SKM-1 (cell line): ENCODE measurements around the gene SUN1.

Experiments
- DNase-seq: peaks from one replicate; lab custom pipeline; 2025; ENCODE audit not compliant: unreplicated experiment; lab: John Stamatoyannopoulos, UW

The SUN1 gene

GRCh38 chr7:875476-876076 lies 43.3 kb downstream of the SUN1 start:
- DNase-seq, result no peak

DNA sequence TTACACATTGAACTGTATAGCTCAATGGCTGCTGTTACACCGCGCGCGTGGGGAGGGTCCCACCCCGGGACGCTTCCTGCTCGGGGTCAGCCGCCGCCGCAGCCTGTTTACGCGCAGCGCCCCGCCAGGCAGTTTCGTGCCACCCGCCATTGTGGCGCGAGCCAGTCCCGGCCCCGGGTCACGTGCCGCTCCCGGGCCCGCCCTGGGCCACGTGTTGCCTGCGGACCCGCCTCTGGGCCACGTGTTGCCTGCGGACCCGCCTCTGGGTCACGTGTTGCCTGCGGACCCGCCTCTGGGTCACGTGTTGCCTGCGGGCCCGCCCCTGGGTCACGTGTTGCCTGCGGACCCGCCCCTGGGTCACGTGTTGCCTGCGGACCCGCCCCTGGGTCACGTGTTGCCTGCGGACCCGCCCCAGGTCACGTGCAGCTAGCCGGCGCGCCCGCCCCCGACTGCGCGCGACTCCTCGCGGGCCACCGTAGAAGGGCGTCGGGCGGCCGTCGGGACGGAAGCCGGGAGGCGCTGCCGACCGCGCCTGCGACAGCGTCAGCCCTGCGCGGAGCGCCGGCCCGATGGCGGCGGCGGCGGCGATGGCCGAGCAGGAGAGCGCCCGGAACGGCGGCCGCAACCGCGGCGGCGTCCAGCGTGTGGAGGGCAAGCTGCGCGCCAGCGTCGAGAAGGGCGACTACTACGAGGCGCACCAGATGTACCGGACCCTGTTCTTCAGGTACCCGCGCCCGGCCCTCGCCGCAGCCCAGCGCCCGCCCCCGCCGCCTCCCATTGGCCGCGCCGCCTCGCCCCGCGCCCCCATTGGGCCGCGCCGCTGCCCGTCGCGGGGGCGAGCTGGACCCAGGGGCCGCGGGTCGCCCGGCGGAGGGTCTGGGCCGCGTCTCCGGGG lies 44.0 kb downstream of the SUN1 start, which contains the start of gene GET4:
Gene GET4 (plus strand): TSS at position 478 of the 895 bp plus-strand sequence. CDS start 92 bp downstream, at position 570.
- DNase-seq, result peak; percentile 53

GRCh38 chr7:876972-877311 lies 44.7 kb downstream of the SUN1 start:
- DNase-seq, result no peak

DNA sequence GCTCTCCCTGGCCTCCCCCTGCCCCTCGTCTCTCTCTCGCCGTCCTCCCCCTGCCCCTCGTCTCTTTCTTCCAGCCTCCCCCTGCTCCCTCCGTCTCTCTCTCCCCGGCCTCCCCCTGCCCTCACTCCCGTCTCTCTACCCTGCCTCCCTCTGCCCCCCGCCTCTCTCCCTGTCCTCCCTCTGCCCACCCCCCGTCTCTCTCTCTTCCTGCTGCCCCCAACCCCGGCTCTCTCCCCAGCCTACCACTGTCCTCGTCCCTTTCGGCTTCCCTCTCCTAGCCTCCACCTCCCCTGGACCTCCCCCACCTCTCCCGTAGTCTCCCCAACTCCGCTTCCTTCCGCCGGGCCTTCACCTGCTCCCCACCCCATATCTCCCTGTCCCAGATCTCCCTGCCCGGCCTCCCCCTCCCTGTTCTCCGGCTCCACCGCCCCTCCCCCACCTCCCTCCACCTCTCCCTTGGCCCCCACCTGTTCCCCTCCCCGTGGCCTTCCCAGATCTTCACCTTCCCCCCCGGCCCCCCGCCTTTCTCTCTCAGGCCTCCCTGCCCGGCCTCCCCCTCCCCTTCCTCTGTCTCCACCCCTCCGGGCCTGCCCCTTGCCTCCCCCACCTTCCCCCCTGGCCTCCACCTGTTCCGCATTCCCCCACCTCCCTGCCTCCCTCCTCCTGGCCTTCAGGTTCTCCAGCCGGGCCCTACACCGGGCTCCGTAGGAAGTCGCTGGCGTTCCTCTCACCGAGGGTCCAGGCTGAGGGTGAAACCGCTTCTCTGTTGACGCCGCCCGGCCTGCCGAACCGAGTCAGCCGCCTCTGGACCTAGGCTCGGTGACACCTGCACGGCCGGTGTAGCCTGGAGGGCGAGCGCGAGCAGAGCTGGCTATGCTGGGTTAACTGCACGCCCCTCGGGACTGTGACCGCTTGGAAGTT lies 45.3 kb downstream of the SUN1 start:
- DNase-seq, result no peak

DNA sequence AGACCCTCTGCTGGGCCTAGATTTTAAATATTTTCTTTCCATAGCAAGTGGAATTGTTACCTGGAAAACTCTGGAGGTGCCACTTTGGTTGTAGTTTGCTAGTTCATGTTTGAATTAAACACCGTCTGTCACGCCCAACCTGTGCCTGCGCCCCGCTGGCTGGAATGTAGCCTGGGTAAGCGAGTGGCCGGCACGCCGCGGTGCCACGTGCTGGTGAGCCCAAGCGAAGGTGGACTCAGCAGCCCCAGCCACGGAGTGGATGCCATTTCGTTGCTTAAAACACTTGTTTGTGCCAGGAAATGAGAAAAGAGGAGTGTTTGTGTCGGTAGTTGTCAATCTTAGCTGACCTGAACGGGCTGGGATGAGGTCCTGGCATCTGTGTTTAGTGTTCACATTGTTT lies 46.8 kb downstream of the SUN1 start:
- no peak for DNase-seq

- no peak for DNase-seq
These were observed 47.4 kb downstream of the SUN1 start for GRCh38 chr7:879706-880105.

- no peak for DNase-seq
These were observed 48.2 kb downstream of the SUN1 start for GRCh38 chr7:880450-880849.

DNA sequence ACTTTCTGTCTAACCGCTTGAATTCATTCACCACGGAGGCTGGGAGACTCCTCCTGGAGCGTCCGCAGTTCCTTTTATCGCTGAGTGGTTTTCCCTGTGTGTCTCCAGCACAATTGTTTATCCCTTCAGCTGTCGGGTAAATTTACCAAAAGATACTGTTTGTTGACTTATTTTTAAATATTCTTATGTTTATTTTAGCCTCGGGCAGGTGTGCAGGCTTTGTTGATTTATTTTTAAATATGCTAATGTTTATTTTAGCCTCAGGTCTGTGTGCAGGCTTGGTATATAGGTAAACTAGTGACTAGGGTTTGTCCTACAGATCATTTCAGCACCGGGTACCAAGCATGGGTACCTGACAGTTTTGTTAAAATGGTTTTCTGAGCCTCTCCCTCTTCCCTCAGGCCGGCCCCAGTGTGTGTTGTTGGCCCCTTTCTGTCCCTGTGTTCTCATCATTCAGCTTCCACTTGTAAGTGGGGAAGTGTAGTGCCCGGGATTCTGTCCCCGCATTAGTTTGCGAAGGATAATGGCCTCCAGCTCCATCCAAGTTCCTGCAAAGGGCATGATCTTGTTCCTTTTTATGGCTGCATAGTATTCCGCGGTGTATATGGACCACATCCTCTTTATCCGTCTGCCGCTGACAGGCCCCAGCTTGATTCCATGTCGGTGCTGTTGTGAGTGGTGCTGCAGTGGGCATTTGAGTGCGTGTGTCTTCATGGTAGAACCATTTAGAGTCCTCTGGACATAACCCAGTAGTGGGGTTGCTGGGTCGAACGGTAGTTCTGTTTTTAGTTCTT lies 49.4 kb downstream of the SUN1 start:
- DNase-seq, result no peak

DNA sequence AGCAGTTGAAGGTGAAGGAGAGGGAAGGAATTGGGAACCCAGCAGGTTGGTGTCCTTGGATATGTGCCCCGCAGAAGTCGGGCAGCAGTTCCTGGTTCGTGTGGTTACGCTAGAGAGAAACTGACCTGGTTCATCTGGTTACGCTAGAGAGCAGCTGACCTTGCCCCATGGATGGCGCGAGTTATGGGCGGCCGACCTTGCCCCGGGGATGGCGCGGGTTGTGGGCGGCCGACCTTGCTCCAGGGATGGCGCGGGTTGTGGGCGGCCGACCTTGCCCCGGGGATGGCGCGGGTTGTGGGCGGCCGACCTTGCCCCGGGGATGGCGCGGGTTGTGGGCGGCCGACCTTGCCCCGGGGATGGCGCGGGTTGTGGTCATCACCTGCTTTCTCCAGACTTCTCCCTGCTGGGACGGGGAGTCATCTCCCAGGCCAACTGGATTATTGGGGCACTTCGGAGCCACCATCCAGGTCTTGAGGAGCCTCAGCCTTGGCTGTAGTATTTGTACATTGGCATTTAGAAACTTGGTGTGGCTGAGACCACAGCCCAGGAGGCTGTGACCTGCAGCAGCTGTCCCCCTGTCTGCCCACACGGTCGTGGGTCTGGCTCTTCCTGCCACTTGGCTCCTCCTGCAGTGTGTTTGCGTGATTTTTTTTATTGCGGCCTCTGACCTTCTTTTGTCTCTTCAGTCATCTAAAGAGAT lies 50.2 kb downstream of the SUN1 start:
- no peak for DNase-seq

GRCh38 chr7:883055-884021 lies 51.1 kb downstream of the SUN1 start:
- DNase-seq, result no peak

- no peak for DNase-seq
These were observed 52.1 kb downstream of the SUN1 start for GRCh38 chr7:884191-885003.

- DNase-seq, result no peak
These were observed 53.1 kb downstream of the SUN1 start for GRCh38 chr7:885261-885892.

DNA sequence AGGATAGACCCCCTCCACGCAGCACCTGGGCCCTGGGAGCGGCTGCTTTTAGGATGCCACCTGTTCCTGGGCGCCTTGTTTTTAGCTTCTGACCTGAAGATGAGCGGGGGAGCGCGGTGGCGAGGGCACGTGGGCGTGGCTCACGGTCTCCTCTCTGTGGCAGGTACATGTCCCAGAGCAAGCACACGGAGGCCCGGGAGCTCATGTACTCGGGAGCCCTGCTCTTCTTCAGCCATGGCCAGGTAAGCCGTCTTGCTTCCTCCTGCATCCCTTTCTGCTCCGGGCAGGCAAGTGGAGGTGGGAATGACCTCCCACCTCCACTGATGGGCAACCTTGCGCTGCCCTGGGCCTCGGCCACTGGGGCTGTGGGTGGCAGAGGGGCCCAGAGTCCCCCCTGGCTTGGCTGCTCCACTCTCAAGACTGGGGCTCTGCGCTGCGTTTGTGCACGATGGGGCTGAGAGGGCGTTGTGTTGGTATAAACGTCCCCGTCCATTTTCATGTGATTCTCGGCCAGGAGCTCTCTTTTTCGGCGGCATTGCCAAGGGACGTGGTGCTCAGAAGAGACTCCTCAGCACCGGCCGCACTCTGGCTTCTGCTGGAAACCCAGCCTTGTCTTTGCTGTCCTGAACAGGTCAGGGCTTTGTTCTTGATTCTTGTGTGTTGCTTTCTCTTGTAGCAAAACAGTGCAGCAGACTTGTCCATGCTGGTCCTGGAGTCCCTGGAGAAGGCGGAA lies 53.8 kb downstream of the SUN1 start:
- no peak for DNase-seq

DNA sequence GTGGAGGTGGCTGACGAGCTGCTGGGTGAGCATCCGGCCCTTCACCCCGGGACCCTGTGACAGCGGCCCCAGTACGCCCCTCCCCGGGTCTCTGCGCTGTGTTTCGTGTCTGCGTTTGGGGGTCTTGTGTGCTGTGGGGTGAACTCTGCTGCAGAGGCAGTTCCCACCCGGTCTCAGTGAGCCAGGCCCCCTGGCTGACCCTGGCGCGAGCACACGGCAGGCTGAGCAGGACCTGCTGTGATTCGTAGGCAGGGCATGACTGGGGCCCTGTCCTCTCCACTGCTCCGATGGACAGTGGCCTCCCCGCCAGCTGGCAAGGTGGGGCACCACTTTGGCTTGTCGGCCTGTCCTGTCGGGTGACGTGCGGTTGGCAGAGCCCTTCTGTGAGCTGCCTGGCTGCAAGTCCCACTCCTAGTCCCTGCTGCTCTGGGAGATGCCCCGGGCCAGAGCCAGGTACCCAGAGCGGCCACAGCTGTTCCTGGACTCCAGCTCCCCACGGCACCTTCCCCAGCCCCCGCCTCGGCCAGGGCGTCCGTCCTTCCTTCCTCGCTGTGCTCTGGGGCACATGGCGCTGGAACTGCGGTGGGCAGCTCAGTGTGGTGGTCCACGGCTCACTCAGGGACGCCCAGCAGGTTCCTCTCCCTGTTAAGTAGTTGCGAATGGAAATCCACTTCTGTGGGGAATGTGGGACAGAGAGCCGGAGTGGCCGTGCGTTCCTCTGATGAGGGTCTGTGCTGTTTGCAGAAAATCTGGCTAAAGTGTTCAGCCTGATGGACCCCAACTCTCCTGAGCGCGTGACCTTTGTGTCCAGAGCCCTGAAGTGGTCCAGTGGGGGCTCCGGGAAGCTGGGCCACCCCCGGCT lies 54.6 kb downstream of the SUN1 start:
- no peak for DNase-seq

- DNase-seq, result no peak
These were observed 55.2 kb downstream of the SUN1 start for GRCh38 chr7:887488-887820.
